H1 (cell line): ENCODE measurements around the gene P2RX7. TPM values are rescaled to one million over a fixed set of nuclear protein-coding genes. Genes with fewer than 3 reads are reported as not detected.

Experiments used
- CTCF ChIA-PET: fragments of 300-600 bp; sonication (Branson Sonifier 250); formaldehyde crosslinking; loops from one replicate; lab custom pipeline; 2021; ENCODE audit not compliant: partially characterized antibody; lab: Charles Lee
- POLR2A ChIA-PET: fragments of 300-600 bp; sonication (Branson Sonifier 250); formaldehyde crosslinking; loops from one replicate; lab custom pipeline; 2021; ENCODE audit warnings: inconsistent platforms; ENCODE audit not compliant: partially characterized antibody; lab: Charles Lee
- DNase-seq, 2 experiments: peaks; one replicate each; pipeline versions ENCODE4 v3.0.0 to v3.0.0-alpha.2; 2010 to 2022; ENCODE audit warnings: low spot score in 2 of 2, low read depth in 1 of 2, mixed read lengths in 1 of 2
- FAIRE-seq: peaks from 2 replicates; lab custom pipeline; 2011; peaks lifted over from hg19 to GRCh38; lab: Jason Lieb, UNC
- H2AFZ ChIP-seq: 2 replicates; pipeline ENCODE4 v1.8.1; 2012; ENCODE audit warnings: low read length, inconsistent platforms
- H2AK5ac ChIP-seq: 2 replicates; pipeline ENCODE4 v1.6.1; 2013; ENCODE audit warnings: low read depth, low read length
- H2BK120ac ChIP-seq: replicated peaks from 2 replicates; pipeline ENCODE3; 2013; ENCODE audit warnings: low read depth, low read length, inconsistent platforms
- H2BK12ac ChIP-seq: 2 replicates; pipeline ENCODE4 v1.6.1; 2013; ENCODE audit warnings: low read depth, low read length
- H2BK15ac ChIP-seq: 2 replicates; pipeline ENCODE4 v1.6.1; 2013; ENCODE audit warnings: low read length
- H2BK20ac ChIP-seq: 2 replicates; pipeline ENCODE4 v1.6.1; 2013; ENCODE audit warnings: low read length
- H2BK5ac ChIP-seq: 2 replicates; pipeline ENCODE4 v1.6.1; 2013; ENCODE audit warnings: low read depth, low read length
- H3K14ac ChIP-seq: 2 replicates; pipeline ENCODE4 v1.6.1; 2013; ENCODE audit warnings: inconsistent platforms; ENCODE audit not compliant: insufficient read length
- H3K18ac ChIP-seq: 2 replicates; pipeline ENCODE4 v1.6.1; 2013; ENCODE audit warnings: low read length; ENCODE audit errors: extremely low read depth
- H3K23ac ChIP-seq: 2 replicates; pipeline ENCODE4 v1.6.1; 2013; ENCODE audit warnings: inconsistent platforms; ENCODE audit not compliant: insufficient read length
- H3K23me2 ChIP-seq: 2 replicates; pipeline ENCODE4 v1.6.1; 2013; ENCODE audit warnings: low read depth, low read length
- H3K27ac ChIP-seq: 2 replicates; pipeline ENCODE4 v1.6.1; 2011; ENCODE audit warnings: low read depth, low read length, inconsistent platforms
- H3K27me3 ChIP-seq, 4 experiments: replicated peaks in 1 of 4; 1 replicate in 1 of 4; 2 replicates in 3 of 4; pipeline versions ENCODE4 v1.6.1 to v1.8.1; 2011 to 2013; ENCODE audit warnings: low read length in 3 of 4, mild to moderate bottlenecking in 3 of 4, inconsistent platforms in 2 of 4, mixed read lengths in 2 of 4, moderate library complexity in 1 of 4; ENCODE audit not compliant: control insufficient read depth in 3 of 4, insufficient read depth in 3 of 4; ENCODE audit errors: extremely low read depth in 1 of 4
- H3K36me3 ChIP-seq, 4 experiments: 2 replicates each; pipeline versions ENCODE4 v1.6.1 to v1.8.1; 2011 to 2013; ENCODE audit warnings: mild to moderate bottlenecking in 4 of 4, low read length in 3 of 4, moderate library complexity in 2 of 4, control low read depth in 1 of 4, inconsistent platforms in 1 of 4; ENCODE audit not compliant: insufficient read depth in 4 of 4, control insufficient read depth in 2 of 4
- H3K4ac ChIP-seq: replicated peaks from 2 replicates; pipeline ENCODE3; 2013; ENCODE audit warnings: low read length, low read depth, mixed read lengths, inconsistent platforms; ENCODE audit not compliant: insufficient read length
- H3K4me1 ChIP-seq, 4 experiments: replicated peaks in 1 of 4; 1 replicate in 1 of 4; 2 replicates in 3 of 4; pipeline versions ENCODE4 v1.6.1 to v1.8.1; 2011 to 2013; ENCODE audit warnings: low read length in 3 of 4, inconsistent platforms in 2 of 4, mixed read lengths in 1 of 4; ENCODE audit not compliant: insufficient read depth in 4 of 4, control insufficient read depth in 3 of 4
- H3K4me2 ChIP-seq, 2 experiments: 2 replicates each; pipeline versions ENCODE4 v1.6.1 to v1.8.1; 2011 to 2013; ENCODE audit warnings: low read depth in 2 of 2, low read length in 2 of 2, control low read depth in 1 of 2, inconsistent platforms in 1 of 2, mild to moderate bottlenecking in 1 of 2; ENCODE audit not compliant: insufficient read depth in 1 of 2
- H3K4me3 ChIP-seq, 4 experiments: fragments of 200-600, 300-600 bp in 1 of 4; sonication (generic), shearing (Covaris generic), sonication (Bioruptor Twin) in 1 of 4; 2 replicates each; pipeline versions ENCODE4 v1.5.1 to v1.8.1; 2011 to 2016; ENCODE audit warnings: low read length in 4 of 4, low read depth in 3 of 4, control low read depth in 2 of 4, inconsistent platforms in 2 of 4, mild to moderate bottlenecking in 2 of 4, mixed read lengths in 1 of 4, moderate library complexity in 1 of 4; ENCODE audit not compliant: insufficient read depth in 2 of 4; ENCODE audit errors: extremely low read depth in 1 of 4
- H3K56ac ChIP-seq: replicated peaks from 2 replicates; pipeline ENCODE3; 2013; ENCODE audit warnings: low read depth, mild to moderate bottlenecking, mixed read lengths, low read length, inconsistent platforms; ENCODE audit not compliant: insufficient read length
- H3K79me1 ChIP-seq: 2 replicates; pipeline ENCODE4 v1.6.1; 2013; ENCODE audit warnings: low read depth, low read length, control low read depth
- H3K79me2 ChIP-seq, 2 experiments: 2 replicates each; pipeline versions ENCODE4 v1.6.1 to v1.8.1; 2012 to 2013; ENCODE audit warnings: low read length in 2 of 2, mild to moderate bottlenecking in 2 of 2, inconsistent platforms in 1 of 2; ENCODE audit not compliant: insufficient read depth in 2 of 2, control insufficient read depth in 1 of 2
- H3K9ac ChIP-seq, 4 experiments: replicated peaks in 1 of 4; 1 replicate in 1 of 4; 2 replicates in 3 of 4; pipeline versions ENCODE4 v1.6.1 to v1.8.1; 2011 to 2013; ENCODE audit warnings: low read depth in 3 of 4, low read length in 3 of 4, control low read depth in 2 of 4, mild to moderate bottlenecking in 2 of 4, moderate library complexity in 2 of 4, inconsistent platforms in 1 of 4; ENCODE audit errors: extremely low read depth in 1 of 4
- H3K9me3 ChIP-seq, 2 experiments: 2 replicates each; pipeline versions ENCODE4 v1.6.1 to v1.8.1; 2012 to 2013; ENCODE audit warnings: mild to moderate bottlenecking in 2 of 2, moderate library complexity in 2 of 2, control low read depth in 1 of 2, inconsistent platforms in 1 of 2, low read depth in 1 of 2, low read length in 1 of 2, mixed read lengths in 1 of 2; ENCODE audit not compliant: insufficient read depth in 2 of 2
- H4K20me1 ChIP-seq, 2 experiments: replicated peaks in 1 of 2; 2 replicates each; pipeline versions ENCODE3 to v1.8.1; 2011 to 2013; ENCODE audit warnings: inconsistent platforms in 2 of 2, low read length in 2 of 2, mild to moderate bottlenecking in 1 of 2; ENCODE audit not compliant: insufficient read depth in 2 of 2, control insufficient read depth in 1 of 2
- H4K5ac ChIP-seq: 2 replicates; pipeline ENCODE4 v1.6.1; 2013; ENCODE audit warnings: low read length, low read depth, mixed read lengths, inconsistent platforms; ENCODE audit not compliant: insufficient read length
- H4K8ac ChIP-seq: 2 replicates; pipeline ENCODE4 v1.8.0; 2013; ENCODE audit warnings: mild to moderate bottlenecking, moderate library complexity, low read length, inconsistent platforms; ENCODE audit not compliant: insufficient read depth; ENCODE audit errors: extremely low read depth
- H4K91ac ChIP-seq: replicated peaks from 2 replicates; pipeline ENCODE3; 2013; ENCODE audit warnings: low read length, mixed read lengths, inconsistent platforms; ENCODE audit not compliant: insufficient read length
- BCL11A ChIP-seq, 2 experiments: IDR thresholded peaks; one replicate each; pipeline ENCODE4 v1.6.1; 2011; ENCODE audit warnings: low read depth in 2 of 2, low read length in 2 of 2, mild to moderate bottlenecking in 2 of 2
- KDM5A ChIP-seq: fragments of 200-600 bp; IDR thresholded peaks from 2 replicates; pipeline ENCODE4 v1.7.1; 2012; ENCODE audit warnings: mild to moderate bottlenecking, low read length, inconsistent platforms, mixed read lengths
- NRF1 ChIP-seq: IDR thresholded peaks from 2 replicates; pipeline ENCODE4 v1.6.1; 2011; ENCODE audit warnings: mild to moderate bottlenecking, low read depth, low read length, improper control_type of control experiment
- POLR2A ChIP-seq, 2 experiments: IDR thresholded peaks; 1 replicate in 1 of 2; 2 replicates in 1 of 2; pipeline ENCODE4 v1.6.1; 2011; ENCODE audit warnings: low read depth in 2 of 2, low read length in 2 of 2, mild to moderate bottlenecking in 2 of 2; ENCODE audit errors: control extremely low read depth in 1 of 2
- POLR2AphosphoS5 ChIP-seq: IDR thresholded peaks from 2 replicates; pipeline ENCODE4 v1.6.1; 2011; ENCODE audit warnings: low read depth, low read length
- POU5F1 ChIP-seq: IDR thresholded peaks from 2 replicates; pipeline ENCODE4 v1.6.1; 2011; ENCODE audit warnings: low read depth, mild to moderate bottlenecking, low read length, moderate library complexity
- RFX5 ChIP-seq: IDR thresholded peaks from 2 replicates; pipeline ENCODE4 v1.6.1; 2011; ENCODE audit warnings: low read depth, low read length, improper control_type of control experiment, borderline replicate concordance
- RNF2 ChIP-seq: fragments of 200-900, 300-1000 bp; sonication (generic); IDR thresholded peaks from 2 replicates; pipeline ENCODE4 v1.7.1; 2016; ENCODE audit warnings: borderline replicate concordance, low read depth, mild to moderate bottlenecking, antibody characterized with exemption, low read length; ENCODE audit not compliant: poor library complexity, severe bottlenecking; ENCODE audit errors: missing control alignments
- SIN3A ChIP-seq, 2 experiments: IDR thresholded peaks in 1 of 2; conservative IDR thresholded peaks in 1 of 2; 2 replicates each; pipeline ENCODE4 v1.6.1; 2011 to 2012; ENCODE audit warnings: low read length in 2 of 2, improper control_type of control experiment in 1 of 2, low read depth in 1 of 2, mild to moderate bottlenecking in 1 of 2
- SIRT6 ChIP-seq: IDR thresholded peaks from one replicate; pipeline ENCODE4 v1.7.1; 2012; ENCODE audit warnings: low read length, inconsistent platforms
- SP1 ChIP-seq: IDR thresholded peaks from 2 replicates; pipeline ENCODE4 v1.6.1; 2011; ENCODE audit warnings: low read depth, low read length
- WGBS, 2 experiments: shearing (Covaris generic) in 1 of 2; methylation state at CpG; one replicate each; pipeline versions ENCODE4 v1.1.6 to v1.1.7; 2013 to 2015; ENCODE audit warnings: low lambda C conversion rate in 2 of 2, mixed read lengths in 2 of 2, inconsistent platforms in 1 of 2, low coverage in 1 of 2, missing lambda C conversion rate in 1 of 2; ENCODE audit not compliant: insufficient replicate concordance in 2 of 2, insufficient coverage in 1 of 2, insufficient read length in 1 of 2; ENCODE audit errors: extremely low coverage in 1 of 2, missing lambda C conversion rate in 1 of 2; 5-methylcytosine and 5-hydroxymethylcytosine counted together
- polyA plus RNA-seq, 7 experiments: library from polyadenylated mRNA; depleted of rRNA in 3 of 7; stranded (reverse) in 5 of 7; unstranded in 2 of 7; fragments of >200 nt in 5 of 7; fragments of 200-250 nt in 2 of 7; gene quantifications; 1 replicate in 5 of 7; 2 replicates in 1 of 7; 4 replicates in 1 of 7; pipeline versions ENCODE4 v1.2.1 to v1.2.3, GENCODE V29; 2011 to 2013; ENCODE audit warnings: missing spikeins in 2 of 7, mixed read lengths in 2 of 7
- total RNA-seq: library from RNA; stranded (reverse); fragmentation: NEBNext Ultra II Directional; extraction: Animal tissue kit (Norgen Biotek cat#: 25700); gene quantifications from 2 replicates; pipeline ENCODE4 v1.2.1, GENCODE V29; 2021
- TF ChIP-seq, protein P1 (sequence below): IDR thresholded peaks from 2 replicates; pipeline ENCODE4 v1.6.1; 2012; ENCODE audit warnings: inconsistent platforms

P2RX7 gene
- total and polyA plus RNA-seq, 2 of the 8 experiments (the other 6 are each of a cell fraction or from before 2014, with no cell fraction given), result 0.38 to 0.56 TPM

DNA sequence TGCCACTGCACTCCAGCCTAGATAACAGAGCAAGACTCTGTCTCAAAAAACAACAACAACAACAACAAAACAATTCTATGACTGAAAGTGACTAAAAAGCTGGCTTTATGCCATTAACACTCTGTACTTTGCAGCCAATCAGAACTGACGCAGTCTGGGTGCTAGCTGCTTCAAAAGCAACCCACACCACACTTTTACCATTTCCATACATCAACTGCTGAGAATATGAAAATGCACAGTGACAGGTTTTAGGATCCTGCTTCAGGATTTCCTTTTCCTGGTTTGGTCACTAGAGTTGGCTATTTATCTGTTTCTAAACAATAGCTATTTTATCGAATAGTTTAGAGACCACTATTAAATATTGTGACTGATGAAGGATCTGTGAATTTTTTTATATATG, 54.1 kb downstream of the P2RX7 start:
- Histone ChIP-seq H3K27ac (no peak overlapping the region), H3K79me2 (no peaks in the 10 kb centered on the region), H2BK20ac (no peak overlapping the region), H2BK15ac (no peak overlapping the region), H3K18ac (no peak overlapping the region), H3K4me2 (no peak overlapping the region), H2AK5ac (no peak overlapping the region), H2BK120ac (no peak overlapping the region), H4K20me1 (no peaks in the 10 kb centered on the region), H3K4me3 (no peak overlapping the region), H4K91ac (no peak overlapping the region), H3K79me1 (no peaks in the 10 kb centered on the region), H2AFZ (no peak overlapping the region), H3K36me3 (no peaks in the 10 kb centered on the region), H2BK12ac (no peak overlapping the region), H2BK5ac (no peak overlapping the region), H3K4ac (no peak overlapping the region), H3K4me1 (no peaks in the 10 kb centered on the region), H3K9me3 (no peaks in the 10 kb centered on the region), H3K23me2 (no peaks in the 10 kb centered on the region), H3K23ac (no peak overlapping the region), H3K9ac (no peak overlapping the region), H4K8ac (no peak overlapping the region), H3K27me3 (no peaks in the 10 kb centered on the region), H4K5ac (no peak overlapping the region), H3K14ac (no peak overlapping the region), H3K56ac (no peak overlapping the region)
- WGBS, 2 experiments, result 86% methylated on average over 2 of the region's 2 CpGs; no CpG with 5 or more reads in 1 of the 2 experiments
- DNase-seq (no peak), FAIRE-seq (no peak)
- no peak for TF ChIP-seq SIN3A (conservative IDR thresholded peaks at IDR 0.05 in 1 of 2, IDR thresholded peaks at IDR 0.05 in 1 of 2; ENCODE audit: low read depth in 1 of 2, low read length in 2 of 2)
- TF ChIP-seq RNF2, result no peak
- no peak for TF ChIP-seq SIRT6
- no peak for TF ChIP-seq NRF1
- TF ChIP-seq BCL11A (IDR thresholded peaks at IDR 0.05; ENCODE audit: low read depth in 2 of 2, low read length in 2 of 2), result no peak
- no peak for TF ChIP-seq POLR2AphosphoS5
- TF ChIP-seq SP1, result no peak
- TF ChIP-seq POU5F1, result no peak
- TF ChIP-seq POLR2A (IDR thresholded peaks at IDR 0.05; ENCODE audit: control extremely low read depth in 1 of 2, low read depth in 2 of 2, low read length in 2 of 2), result no peak
- TF ChIP-seq KDM5A, result no peak
- TF ChIP-seq RFX5, result no peak
- TF ChIP-seq, protein P1, sequence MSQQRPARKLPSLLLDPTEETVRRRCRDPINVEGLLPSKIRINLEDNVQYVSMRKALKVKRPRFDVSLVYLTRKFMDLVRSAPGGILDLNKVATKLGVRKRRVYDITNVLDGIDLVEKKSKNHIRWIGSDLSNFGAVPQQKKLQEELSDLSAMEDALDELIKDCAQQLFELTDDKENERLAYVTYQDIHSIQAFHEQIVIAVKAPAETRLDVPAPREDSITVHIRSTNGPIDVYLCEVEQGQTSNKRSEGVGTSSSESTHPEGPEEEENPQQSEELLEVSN, result no peak
- ChIA-PET CTCF (interaction anchor here (1.1 to 1.2 kb wide), 2 partner anchors 37 to 472 kb away, joined by 3 to 6 read pairs; no protein-coding TSS in a partner anchor), POLR2A (no interaction called here)
